Motor neuron (in vitro differentiated cells): ENCODE data around the gene PRKCA. TPM values are rescaled to one million over a fixed set of nuclear protein-coding genes. Genes with fewer than 3 reads are reported as not detected.

Source experiments
- ATAC-seq, 8 experiments: fragments of 200-7000 bp; cut with Tn5 transposase; replicated peaks in 6 of 8; 2 replicates each; pipeline ENCODE4 v1.8.0; 2021; ENCODE audit warnings: mild to moderate bottlenecking in 8 of 8, moderate library complexity in 8 of 8
- H3K27ac ChIP-seq, 2 donors: fragments of 250-450 bp; sonication (Bioruptor Pico); 2 replicates each; pipeline ENCODE4 v1.9.0; 2021; ENCODE audit warnings: antibody characterized with exemption in 2 of 2, mild to moderate bottlenecking in 2 of 2, moderate library complexity in 1 of 2
- H3K4me1 ChIP-seq, 2 donors: fragments of 250-450 bp; sonication (Bioruptor Pico); replicated peaks in 1 of 2; 2 replicates each; pipeline ENCODE4 v1.6.1; 2021; ENCODE audit warnings: antibody characterized with exemption in 2 of 2, mild to moderate bottlenecking in 2 of 2, moderate library complexity in 1 of 2
- H3K4me3 ChIP-seq, 5 donors: fragments of 250-450 bp; sonication (Bioruptor Pico); 2 replicates each; pipeline ENCODE4 v1.9.0; 2021; ENCODE audit warnings: antibody characterized with exemption in 5 of 5, mild to moderate bottlenecking in 5 of 5, moderate library complexity in 4 of 5
- WGBS, 10 experiments: fragments of 450-650 bp; shearing (Covaris generic); methylation state at CpG; one replicate each; pipeline ENCODE4 v1.0.0; 2022; 5-methylcytosine and 5-hydroxymethylcytosine counted together
- in situ Hi-C, 9 experiments: fragments of 400-800 bp; cut with MboI; loops; one replicate each; pipeline ENCODE4 v1.15.0; 2021; ENCODE audit warnings: low sequenced_read_pairs in 9 of 9, low pct_unique_long_range_greater_than_20kb in 2 of 9; ENCODE audit not compliant: unreplicated experiment in 9 of 9
- total RNA-seq, 8 experiments: library from RNA; unstranded; fragments of 300-600 nt; gene quantifications; 2 replicates each; pipeline versions ENCODE4 v1.2.3 to v1.2.4, GENCODE V29; 2022

The PRKCA gene
- total RNA-seq, 8 experiments from 2014 or later: 5.6 to 38.8 (median 8.7) TPM

DNA sequence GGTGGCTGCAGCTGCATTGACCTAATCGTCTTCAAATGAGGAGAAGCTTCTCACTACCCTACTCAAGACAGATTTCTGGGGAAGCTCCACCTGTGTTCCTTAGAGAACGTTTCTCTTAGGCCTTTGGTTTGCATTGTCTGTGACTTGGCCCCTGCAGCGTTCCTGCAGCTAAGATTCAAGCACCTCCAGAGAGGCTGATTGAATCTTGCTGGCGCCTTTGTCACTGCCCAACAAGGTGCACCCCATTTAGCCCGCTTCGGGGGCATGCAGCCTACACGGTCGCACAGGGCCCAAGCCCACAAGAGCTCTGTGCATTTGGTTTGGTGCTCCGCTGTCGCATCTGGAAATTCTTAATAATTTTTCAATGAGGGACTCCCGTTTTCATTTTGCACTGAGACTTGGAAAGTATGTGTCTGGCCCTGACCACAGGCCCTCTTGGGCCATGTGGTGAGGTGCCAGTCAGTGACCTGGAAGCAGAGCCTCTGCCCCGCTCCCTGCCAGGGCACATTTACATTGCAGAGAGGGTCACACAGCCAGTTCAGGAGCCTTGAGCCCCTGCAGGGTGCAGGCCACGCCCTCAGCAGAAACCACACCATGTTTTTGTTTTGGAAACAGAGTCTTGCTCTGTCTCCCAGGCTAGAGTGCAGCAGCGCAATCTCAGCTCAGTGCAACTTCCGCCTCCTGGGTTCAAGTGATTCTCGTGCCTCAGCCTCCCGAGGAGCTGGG, 481.4 kb downstream of the PRKCA start:
- Histone ChIP-seq H3K4me1 (peaks cover 8 to 12% of the 10 kb centered on the region in 2 donors), H3K4me3 (no peak overlapping the region), H3K27ac (no peak overlapping the region)
- WGBS, 10 experiments: 70 to 100% (median 85%) methylated on average over 1 to 16 of the region's 17 CpGs; no CpG with 5 or more reads in 2 of the 10 experiments
- in situ Hi-C loops: no loop called here
- no peak for ATAC-seq

- in situ Hi-C loops: no loop called here
- 80 to 100% (median 92%) methylated on average over 1 to 7 of the region's 11 CpGs; no CpG with 5 or more reads in 3 of the 10 experiments for WGBS, 10 experiments
- Histone ChIP-seq H3K27ac (no peak overlapping the region), H3K4me1 (peaks cover 0 to 3% of the 10 kb centered on the region in 2 donors), H3K4me3 (no peak overlapping the region)
- no peak for ATAC-seq
Measured at GRCh38 chr17:66784621-66785364, 482.4 kb downstream of the PRKCA start.

DNA sequence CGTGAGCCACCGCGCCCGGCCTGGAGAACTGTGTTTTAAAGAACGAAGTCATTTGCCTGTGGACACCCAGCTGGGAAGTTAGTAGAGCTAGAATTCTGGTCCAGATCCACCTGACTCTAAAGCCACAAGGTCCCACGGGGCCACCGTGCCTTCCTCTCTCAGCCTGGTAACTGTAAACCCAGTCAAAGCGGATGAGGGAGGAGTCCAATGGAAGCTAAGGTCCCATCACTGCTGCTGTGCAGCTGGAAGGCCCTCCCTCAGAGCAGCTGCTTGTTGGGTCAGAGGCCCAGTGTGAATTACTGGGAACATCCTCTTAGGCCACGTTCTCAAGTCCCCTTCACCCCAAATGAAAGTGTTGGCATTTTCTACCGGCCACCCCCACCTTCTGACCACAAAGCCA, 483.7 kb downstream of the PRKCA start:
- H3K27ac ChIP-seq: no peak overlapping the region
- peak in 1 of 8 experiments; percentile 89 for ATAC-seq
- no peak overlapping the region for H3K4me3 ChIP-seq
- 76 to 100% (median 100%) methylated on average over 1 to 6 of the region's 10 CpGs; no CpG with 5 or more reads in 5 of the 10 experiments for WGBS, 10 experiments
- peaks cover 11 to 13% of the 10 kb centered on the region in 2 donors for H3K4me1 ChIP-seq
- in situ Hi-C loops: no loop called here

- ATAC-seq: no peak
- in situ Hi-C loops: no loop called here
- Histone ChIP-seq H3K4me1 (peaks cover 16 to 22% of the 10 kb centered on the region in 2 donors), H3K4me3 (no peak overlapping the region), H3K27ac (no peak overlapping the region)
- 20 to 100% (median 42%) methylated on average over 1 to 3 of the region's 3 CpGs; no CpG with 5 or more reads in 2 of the 10 experiments for WGBS, 10 experiments
Measured at GRCh38 chr17:66787914-66788313, 485.5 kb downstream of the PRKCA start.

DNA sequence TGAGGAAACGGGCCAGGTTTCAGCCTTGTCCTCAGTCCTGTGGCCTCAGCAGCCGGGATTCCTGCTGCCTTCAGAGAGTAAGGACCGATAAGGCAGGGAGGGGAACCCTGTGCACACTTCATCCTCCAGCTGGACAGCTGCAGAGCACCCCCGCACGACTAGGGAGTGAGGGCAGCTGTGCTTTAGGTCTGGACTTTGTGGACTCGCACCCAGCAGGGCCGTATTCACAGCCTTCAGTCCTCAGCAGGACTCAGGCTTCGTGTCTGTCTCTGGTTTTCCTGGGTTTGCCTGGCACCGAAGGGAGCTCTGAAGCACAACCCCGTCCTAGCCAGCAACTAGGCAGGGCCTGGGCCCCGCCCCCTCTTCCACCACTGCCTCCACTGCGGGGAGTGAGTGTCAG, 486.7 kb downstream of the PRKCA start:
- 60 to 100% (median 82%) methylated on average over 1 to 6 of the region's 12 CpGs; no CpG with 5 or more reads in 5 of the 10 experiments for WGBS, 10 experiments
- Histone ChIP-seq H3K4me3 (no peak overlapping the region), H3K27ac (no peak overlapping the region), H3K4me1 (peaks cover 23 to 29% of the 10 kb centered on the region in 2 donors)
- in situ Hi-C loops: no loop called here
- ATAC-seq: peak in 3 of 8 experiments; percentile 10 to 39 (median 25)

- H3K4me1 ChIP-seq: peaks cover 26 to 32% of the 10 kb centered on the region in 2 donors
- 41 to 90% (median 68%) methylated on average over 1 to 5 of the region's 7 CpGs for WGBS, 10 experiments
- H3K27ac ChIP-seq: no peak overlapping the region
- ATAC-seq: peak in 3 of 8 experiments; percentile 31 to 54 (median 47)
- in situ Hi-C loops: no loop called here
- no peak overlapping the region for H3K4me3 ChIP-seq
Measured at GRCh38 chr17:66789961-66790437, 487.6 kb downstream of the PRKCA start.

DNA sequence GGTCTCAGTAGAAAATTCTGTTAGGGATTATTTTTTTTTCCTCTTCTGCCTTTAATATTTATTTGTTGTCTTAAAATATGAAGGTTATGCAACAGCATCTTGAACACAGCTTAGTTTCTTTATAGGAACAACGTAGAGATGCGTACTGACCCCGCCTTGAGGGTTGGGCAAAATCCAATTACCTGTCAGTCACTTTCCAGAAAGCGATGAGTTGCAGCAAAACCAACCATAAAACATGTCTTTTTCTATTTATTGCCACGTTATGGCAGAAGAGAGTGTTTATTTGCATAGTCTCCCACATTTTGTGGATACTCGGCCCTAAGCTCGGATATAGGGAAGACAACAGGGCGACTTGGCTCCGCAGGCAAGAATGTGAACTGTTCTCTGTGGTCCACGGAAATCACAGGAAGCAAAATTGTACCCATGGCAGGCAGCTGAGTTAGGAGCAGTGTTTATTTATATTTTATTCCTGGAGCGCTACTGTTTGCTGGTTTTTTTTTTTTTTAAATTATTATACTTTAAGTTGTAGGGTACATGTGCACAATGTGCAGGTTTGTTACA, 488.2 kb downstream of the PRKCA start:
- in situ Hi-C loops: no loop called here
- WGBS, 10 experiments: 59 to 93% (median 85%) methylated on average over 6 to 11 of the region's 11 CpGs
- no peak overlapping the region for H3K27ac ChIP-seq
- no peak overlapping the region for H3K4me3 ChIP-seq
- peaks cover 26 to 32% of the 10 kb centered on the region in 2 donors for H3K4me1 ChIP-seq
- ATAC-seq: peak in 3 of 8 experiments; percentile 7 to 35 (median 24)

DNA sequence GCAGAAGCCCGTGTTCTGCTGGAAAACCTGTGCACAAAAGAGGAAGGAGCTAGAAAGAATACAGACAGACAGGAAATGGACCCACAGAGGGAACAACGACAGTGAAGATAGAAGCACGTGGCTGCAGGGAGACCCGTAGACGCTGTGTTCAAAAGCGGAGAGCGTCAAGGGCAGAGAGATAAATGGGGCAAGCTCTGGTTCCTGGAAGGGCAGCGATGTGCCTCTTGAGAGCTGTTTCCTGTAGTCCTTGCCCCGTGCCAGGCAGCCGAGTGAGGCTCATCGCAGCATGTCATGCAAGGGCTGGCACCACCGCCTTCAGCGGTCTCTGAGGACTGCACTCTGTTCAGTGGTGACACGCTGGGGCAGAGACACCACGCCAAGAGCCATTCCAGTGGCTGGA, 488.9 kb downstream of the PRKCA start:
- Histone ChIP-seq H3K27ac (no peak overlapping the region), H3K4me1 (peaks cover 26 to 32% of the 10 kb centered on the region in 2 donors), H3K4me3 (no peak overlapping the region)
- peak in 5 of 8 experiments; percentile 43 to 60 (median 58) for ATAC-seq
- in situ Hi-C loops: no loop called here
- WGBS, 10 experiments: 27 to 100% (median 74%) methylated on average over 1 to 12 of the region's 15 CpGs; no CpG with 5 or more reads in 2 of the 10 experiments

- Histone ChIP-seq H3K4me1 (peaks cover 26 to 32% of the 10 kb centered on the region in 2 donors), H3K4me3 (no peak overlapping the region), H3K27ac (no peak overlapping the region)
- no peak for ATAC-seq
- in situ Hi-C loops: no loop called here
- WGBS, 10 experiments: 69 to 100% (median 91%) methylated on average over 1 to 3 of the region's 3 CpGs
Measured at GRCh38 chr17:66793814-66794213, 491.4 kb downstream of the PRKCA start.

- Histone ChIP-seq H3K27ac (no peak overlapping the region), H3K4me3 (no peak overlapping the region), H3K4me1 (peaks cover 20 to 26% of the 10 kb centered on the region in 2 donors)
- in situ Hi-C loops: no loop called here
- ATAC-seq: no peak
- WGBS, 10 experiments: 0 to 100% (median 93%) methylated on average over 1 to 3 of the region's 3 CpGs; no CpG with 5 or more reads in 1 of the 10 experiments
Measured at GRCh38 chr17:66795486-66795885, 493.1 kb downstream of the PRKCA start.

DNA sequence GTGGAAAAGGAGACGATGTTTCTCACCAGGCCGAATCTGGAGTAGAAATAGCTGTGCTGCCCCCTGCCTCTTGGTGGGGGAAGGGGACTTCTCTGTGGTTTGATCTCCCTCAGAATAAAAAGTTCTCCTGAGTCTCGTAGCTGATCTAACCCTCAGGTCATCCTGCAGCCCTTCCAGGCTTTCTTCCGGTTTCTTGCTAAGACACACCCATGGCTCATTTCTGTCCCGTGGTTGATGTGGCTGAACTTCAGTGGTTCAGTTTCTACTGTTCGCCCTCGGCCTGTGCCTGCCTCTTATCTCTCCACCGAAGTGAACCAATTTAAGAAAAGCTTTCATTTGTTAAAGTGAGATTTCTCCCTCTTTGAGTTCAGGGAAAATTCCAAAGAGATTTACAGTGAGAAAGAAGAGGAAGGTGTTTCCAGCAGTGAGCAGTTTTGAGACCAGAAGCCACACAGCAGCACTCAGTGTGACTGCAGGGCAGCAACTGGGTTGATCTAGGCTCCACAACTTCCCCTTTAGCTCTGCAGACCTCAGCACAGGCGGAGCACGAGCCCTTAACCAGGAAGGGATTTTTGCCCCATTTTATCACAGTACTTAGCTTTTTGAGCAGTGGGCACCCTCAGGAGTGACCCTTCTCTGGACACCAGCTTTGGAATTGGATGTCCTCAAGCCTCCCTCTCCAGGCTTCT, 497.6 kb downstream of the PRKCA start:
- no peak for ATAC-seq
- in situ Hi-C loops: no loop called here
- 53 to 100% (median 87%) methylated on average over 1 to 9 of the region's 10 CpGs; no CpG with 5 or more reads in 1 of the 10 experiments for WGBS, 10 experiments
- H3K4me1 ChIP-seq: peaks cover 10 to 21% of the 10 kb centered on the region in 2 donors
- no peak overlapping the region for H3K4me3 ChIP-seq
- no peak overlapping the region for H3K27ac ChIP-seq

- in situ Hi-C loops: no loop called here
- H3K4me3 ChIP-seq: no peak overlapping the region
- ATAC-seq: peak in 4 of 8 experiments; percentile 19 to 70 (median 57)
- 16 to 100% (median 44%) methylated on average over 2 to 16 of the region's 19 CpGs; no CpG with 5 or more reads in 5 of the 10 experiments for WGBS, 10 experiments
- peaks cover 15 to 30% of the 10 kb centered on the region in 2 donors for H3K4me1 ChIP-seq
- H3K27ac ChIP-seq: no peak overlapping the region
Measured at GRCh38 chr17:66803474-66803951, 501.1 kb downstream of the PRKCA start.
